Fibroblast of the conjunctiva (primary cell): ENCODE measurements around the gene IGLL1.

Source experiments
- DNase-seq: peaks from one replicate; pipeline ENCODE4 v3.0.0-alpha.2; 2010; ENCODE audit warnings: low read depth

The IGLL1 gene

DNA sequence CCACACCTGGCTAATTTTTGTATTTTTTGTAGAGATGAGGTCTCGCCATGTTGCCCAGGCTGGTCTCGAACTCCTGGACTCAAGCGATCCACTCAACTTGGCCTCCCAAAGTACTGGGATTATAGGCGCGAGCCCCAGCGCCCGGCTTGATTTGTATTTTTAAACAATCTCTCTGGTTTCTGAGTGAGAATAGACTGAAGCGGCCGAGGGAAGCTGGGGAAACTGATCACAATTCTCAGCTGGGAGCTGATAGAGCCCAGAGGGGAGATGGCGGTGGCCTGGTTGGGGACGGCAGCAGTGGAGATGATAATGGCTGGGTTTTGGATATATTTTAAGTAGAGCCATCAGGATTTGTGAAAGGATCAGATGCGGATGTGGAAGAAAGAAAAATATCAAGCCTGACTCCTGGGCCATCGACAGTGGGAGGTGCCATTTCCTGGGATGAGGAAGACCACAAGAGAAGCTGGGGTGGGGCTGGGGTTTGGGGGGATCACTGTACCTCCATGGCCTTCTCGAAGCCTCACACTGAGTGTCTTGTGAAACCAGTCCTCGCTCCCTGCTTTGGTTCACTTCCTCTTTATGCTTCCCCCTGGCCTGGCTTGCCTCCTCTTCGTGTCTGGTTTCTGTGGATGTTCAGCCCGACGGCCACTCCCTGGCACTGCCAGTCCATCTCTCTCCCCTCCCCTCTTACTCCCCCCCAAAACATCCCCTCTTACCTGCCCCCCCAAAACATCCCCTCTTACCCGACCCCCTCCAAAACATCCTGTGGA is 51.9 kb downstream of the IGLL1 start:
- DNase-seq: no peak

DNA sequence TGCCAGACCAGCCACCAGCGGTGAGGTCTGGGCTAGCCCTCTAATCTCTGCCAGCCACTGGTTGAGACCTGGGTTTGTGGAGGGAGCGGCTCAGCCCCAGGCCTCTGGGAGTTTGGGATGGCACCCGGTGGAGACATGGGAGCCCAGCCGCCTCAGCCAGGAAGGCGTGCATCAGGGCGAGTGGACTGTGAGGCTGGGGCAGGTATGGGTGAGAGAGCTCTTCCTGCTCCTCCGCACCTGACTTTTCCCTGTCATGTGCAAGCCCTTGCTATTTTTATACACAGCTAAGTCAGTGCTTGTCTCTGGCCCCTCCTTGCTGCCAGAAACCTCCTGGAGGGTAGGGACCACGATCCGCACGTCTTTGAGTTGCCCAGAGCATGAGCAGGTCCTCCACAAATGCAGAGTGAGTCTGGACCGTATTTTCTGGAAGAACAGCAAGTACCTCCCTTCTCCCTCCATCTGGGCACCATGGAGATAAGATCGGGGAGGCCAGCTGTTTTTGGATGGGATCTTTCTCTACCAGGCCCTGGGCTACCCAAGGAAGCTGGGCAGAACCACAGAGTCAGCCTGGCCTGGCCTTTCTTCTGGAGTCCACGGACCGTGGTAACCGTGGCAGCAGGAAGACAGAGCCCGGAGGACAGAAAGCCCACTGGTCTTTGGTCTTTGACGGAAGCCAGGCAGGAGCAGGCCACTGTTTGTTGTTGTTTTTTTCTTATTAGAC is 53.3 kb downstream of the IGLL1 start:
- no peak for DNase-seq

DNA sequence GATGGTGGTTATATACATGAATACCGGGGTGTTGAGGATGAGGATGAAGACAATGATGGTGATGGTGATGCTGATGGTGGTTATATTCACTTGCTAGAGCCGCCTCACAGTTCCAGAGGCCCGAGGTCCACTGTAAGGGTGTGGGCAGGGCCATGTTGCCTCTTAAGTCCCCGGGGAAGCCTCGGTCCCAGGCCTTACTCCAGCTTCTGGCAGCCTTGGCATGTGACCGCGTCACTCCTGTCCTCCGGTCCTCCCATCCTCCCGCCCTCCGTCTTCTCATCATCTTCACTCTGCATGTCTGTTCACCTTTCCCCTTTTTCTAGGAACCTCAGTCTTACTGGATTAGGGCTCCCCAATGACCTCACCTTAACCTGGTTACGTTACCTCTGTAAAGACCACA is 54.6 kb downstream of the IGLL1 start:
- no peak for DNase-seq

DNA sequence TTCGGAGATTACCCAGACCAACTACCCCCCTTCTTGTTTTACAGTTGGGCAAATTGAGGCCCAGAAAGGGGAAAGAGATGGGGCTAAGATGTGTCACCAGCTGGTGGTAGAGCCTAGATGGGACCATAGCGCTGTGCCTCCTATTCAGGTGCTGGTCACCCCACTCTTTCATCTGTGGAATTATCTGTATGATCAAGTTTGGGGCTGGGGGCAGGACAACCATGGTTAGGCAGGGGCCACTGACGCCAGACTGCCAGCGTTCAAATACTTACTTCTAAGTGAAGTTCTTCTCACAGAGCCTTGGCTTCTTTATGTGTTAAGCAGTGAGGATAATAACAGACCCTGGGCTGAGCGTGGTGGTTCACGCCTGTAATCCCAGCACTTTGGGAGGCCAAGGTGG is 55.9 kb downstream of the IGLL1 start:
- DNase-seq: no peak

DNA sequence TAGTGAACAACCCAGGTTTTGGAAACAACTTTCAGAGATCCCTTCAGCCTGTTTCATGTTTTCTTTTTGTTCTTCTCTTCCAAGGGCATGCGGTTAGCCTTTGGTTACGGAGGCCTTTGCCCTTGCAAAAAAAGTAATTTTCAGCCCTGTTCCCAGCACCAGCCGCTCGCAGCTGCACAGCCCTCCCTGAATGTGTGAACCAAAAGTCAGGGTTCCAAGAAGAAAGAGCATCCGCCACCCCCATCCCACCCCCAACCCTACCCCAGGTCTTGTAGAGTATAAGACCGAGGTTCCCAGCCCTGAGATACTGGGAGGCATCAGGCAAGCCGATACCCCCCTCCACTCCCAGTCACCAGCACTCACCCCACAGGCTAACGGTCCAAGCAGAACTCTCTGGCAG is 56.4 kb downstream of the IGLL1 start:
- DNase-seq: no peak
